Right lung (tissue), 5 donors: Measurements from ENCODE around the gene PTPRN2. TPM values are rescaled to one million over a fixed set of nuclear protein-coding genes. Genes with fewer than 3 reads are reported as not detected.
"Not testable (repeated sequence)": the region's sequence is repeated elsewhere in the genome, so short reads cannot be mapped to it uniquely, and the experiment has no call there.

Experiments
- DNase-seq, 2 donors: peaks; one replicate each; pipeline ENCODE4 v3.0.0-alpha.2; 2013
- polyA plus RNA-seq, 5 donors: library from polyadenylated mRNA; unstranded; fragments of 120-200 nt; gene quantifications; one replicate each; pipeline versions ENCODE4 v1.2.1 to v1.2.3, GENCODE V29; 2013; ENCODE audit warnings: inconsistent platforms in 1 of 5, low replicate concordance in 1 of 5; ENCODE audit not compliant: insufficient read length in 5 of 5, insufficient read depth in 1 of 5

Gene PTPRN2
- polyA plus RNA-seq, 5 donors, result 6.2 to 8.1 (median 7.0) TPM

GRCh38 chr7:157574914-157575586, 1012.6 kb downstream of the PTPRN2 start:
- DNase-seq, result no peak

GRCh38 chr7:157574120-157574825, 1013.4 kb downstream of the PTPRN2 start:
- DNase-seq, result no peak

GRCh38 chr7:157573244-157573643, 1014.4 kb downstream of the PTPRN2 start:
- DNase-seq, result no peak

- no peak for DNase-seq
Observed at GRCh38 chr7:157572622-157573021, 1015.0 kb downstream of the PTPRN2 start.

- DNase-seq, result no peak
Observed at GRCh38 chr7:157570531-157571200, 1017.0 kb downstream of the PTPRN2 start.

DNA sequence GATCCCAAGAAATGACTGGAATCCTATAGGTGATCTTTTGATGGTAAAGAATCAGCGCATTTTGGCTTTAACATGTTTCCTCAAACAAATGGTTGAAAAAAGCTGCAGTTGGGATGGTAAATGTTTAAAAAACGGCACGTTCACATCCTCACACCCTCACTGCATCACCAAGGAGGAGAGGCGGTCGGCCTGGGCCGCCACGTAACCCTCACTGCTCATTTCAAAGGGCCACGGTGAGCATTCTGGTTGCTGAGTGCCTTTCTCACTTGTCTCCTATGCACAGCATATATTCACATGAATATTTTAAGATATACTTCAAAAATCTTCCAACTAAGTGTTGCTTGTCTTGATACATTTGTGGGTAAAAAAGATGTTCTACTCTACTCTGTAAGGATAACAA, 1017.7 kb downstream of the PTPRN2 start:
- no peak for DNase-seq

DNA sequence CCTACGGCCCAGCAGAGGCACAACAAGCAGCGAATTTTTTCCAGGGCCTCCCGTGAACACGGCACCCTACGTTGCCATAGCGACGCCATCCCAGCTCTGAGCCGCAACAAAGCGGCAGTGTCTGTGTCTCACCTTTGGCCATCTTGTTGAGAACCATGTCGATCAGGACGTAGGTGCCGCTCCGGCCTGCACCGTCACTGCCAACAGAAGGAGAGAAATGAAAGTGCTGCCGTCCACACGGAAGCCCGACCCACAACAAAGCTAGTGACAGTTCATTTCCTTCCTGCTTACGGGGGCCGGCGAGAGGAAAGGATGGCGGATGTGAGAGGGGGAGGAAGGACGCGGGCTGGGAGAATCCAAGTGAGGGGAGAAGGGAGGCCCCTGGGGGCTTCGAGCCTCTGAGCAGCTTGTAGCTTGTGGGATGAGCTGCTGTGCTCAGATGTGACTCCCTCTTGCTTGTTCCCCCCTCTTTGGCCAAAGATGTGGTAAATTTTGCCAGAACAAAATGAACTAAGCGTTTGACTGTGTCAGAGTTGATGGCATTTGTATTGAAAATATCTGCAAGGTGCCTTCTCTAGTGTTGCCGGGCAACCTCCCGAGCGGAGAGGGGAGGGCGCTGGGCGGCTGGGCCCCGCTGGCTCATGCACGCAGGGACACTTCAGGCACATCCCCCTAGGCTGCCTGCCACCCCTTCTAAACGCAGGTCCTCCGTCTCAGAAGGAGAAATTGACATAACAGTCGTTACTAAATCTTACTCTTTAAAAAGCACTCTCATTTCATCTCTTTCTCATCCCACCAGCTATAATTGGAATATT, 1018.6 kb downstream of the PTPRN2 start:
- peak; percentile 51 to 64 for DNase-seq

DNA sequence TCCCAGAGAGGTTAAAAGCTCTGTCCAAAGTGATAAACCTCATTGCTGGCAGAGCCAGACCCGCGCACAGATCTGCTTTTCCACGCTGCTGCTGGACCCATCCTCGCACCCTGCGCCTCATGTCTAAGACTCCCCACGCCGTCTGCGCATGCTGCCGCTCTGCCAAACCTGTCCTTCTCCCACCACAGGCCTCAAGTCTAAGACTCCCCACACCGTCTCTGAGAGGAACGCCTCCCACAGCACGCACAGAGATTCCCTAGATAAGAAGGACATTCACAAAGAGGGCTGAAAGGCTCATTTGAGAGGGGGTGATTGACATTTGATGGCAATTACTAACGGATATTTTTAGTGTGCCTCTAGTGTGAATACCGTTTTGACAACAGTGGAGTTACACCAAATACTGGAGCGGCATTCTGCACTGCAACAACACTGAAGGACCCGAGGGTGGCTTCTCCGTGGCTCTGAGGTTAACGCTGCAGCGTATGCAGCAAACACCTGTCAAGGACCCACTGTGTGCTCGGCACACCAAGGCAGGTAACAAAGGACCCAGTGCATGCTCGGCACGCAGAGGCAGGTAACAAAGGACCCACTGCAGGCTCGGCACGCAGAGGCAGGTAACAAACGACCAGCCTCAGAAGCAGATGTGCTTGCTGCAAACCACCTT, 1019.4 kb downstream of the PTPRN2 start:
- peak in 1 of 2 donors; percentile 2 for DNase-seq

DNA sequence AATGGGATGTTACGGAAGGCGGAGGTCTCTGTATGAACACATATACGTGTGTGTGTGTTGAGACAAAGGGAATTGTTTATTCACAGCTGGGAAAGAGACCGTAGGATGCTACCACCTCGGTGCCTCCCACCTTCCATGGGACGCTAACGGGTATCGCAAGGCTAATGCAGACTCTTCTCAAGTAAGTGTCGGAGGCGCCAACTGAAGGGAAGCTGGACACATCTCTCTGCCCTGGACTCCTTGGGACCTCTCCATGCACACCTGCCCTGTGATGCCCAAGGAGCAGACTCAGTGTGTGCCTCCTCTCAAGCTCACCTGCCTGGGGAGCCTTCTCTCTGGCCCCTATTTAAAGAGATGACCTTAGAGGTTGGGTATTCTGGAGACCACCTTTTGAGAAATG, 1020.0 kb downstream of the PTPRN2 start:
- no peak for DNase-seq

DNA sequence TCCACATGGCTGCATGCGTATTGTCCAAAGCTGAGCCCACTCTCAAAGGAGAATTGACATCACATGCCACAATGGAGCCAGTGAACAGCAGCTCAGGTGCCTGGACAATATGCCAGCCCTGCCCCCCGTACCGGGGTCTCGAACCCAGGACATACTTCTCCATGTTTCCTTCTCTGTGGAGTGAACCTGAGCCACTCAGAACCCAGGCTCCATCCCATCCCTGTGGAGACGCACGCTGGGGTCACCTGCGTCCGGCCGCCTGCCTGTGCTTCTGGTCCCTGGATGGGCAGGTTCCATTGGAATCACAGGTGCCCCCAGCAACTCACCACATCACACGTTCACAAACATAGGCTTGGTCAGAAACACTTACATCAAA, 1021.0 kb downstream of the PTPRN2 start:
- DNase-seq, result no peak

DNA sequence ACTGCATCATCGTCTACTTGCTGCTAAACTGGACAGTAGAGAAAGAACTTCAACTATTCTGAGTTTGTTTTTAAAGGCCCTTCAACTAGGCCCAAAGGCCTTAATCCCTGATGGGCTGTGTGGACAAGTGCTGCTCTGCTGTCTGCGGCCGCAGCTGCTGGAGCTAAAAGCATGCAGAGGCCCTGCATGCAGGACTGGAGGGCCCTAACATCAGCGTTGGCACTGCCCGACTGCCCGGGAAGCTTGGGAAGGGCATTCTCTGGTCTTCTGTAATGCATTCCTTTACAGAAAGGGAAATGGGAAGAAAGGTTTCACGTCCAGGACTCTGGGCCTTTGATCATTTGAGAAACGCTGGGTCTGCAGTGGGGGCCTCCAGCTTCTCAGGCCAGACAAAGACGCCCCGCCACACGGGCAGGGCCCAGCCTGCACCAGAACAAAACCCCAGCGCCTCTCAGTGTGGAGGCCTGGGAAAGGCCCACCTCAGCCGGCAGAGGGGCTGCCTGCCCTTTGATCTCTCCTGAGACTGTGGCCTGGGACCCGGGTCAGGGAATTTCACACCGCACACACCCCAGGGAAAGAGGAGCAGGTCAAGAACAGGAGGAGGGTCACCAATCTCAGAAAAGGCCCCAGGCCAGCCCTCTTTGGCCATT, 1021.5 kb downstream of the PTPRN2 start:
- no peak for DNase-seq

GRCh38 chr7:157565201-157565626, 1022.4 kb downstream of the PTPRN2 start:
- DNase-seq, result no peak

DNA sequence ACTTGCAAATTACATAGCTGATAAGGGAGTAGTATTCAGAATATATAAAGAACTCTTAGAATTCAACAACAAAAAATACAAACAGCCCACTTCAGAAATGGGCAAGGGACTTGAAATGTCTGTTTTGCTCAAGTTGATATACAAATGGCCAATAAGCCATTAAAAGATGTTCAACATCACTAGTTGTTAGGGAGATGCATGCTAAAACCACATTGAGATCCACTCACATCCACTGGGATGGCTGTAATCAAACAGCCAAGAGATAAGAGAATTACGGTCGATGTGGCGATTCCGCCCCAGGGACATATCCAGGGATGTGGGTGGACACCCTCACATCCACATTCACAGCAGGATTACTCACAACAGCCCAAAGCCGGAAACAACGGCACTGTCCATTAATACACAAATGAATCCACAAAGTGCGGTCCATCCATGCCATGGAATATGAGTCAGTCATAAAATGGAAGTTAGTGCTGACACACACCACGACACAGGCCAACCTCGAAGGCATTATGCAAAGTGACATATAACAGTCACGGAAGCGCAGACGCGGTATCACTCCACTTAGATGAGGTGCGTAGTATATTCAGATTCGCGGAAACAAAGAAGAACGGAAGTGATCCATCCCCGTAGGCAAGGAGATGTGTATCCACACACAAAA, 1023.0 kb downstream of the PTPRN2 start:
- DNase-seq, result no peak

- not testable (repeated sequence) for DNase-seq
Observed at GRCh38 chr7:157563467-157564135, 1024.0 kb downstream of the PTPRN2 start.

DNA sequence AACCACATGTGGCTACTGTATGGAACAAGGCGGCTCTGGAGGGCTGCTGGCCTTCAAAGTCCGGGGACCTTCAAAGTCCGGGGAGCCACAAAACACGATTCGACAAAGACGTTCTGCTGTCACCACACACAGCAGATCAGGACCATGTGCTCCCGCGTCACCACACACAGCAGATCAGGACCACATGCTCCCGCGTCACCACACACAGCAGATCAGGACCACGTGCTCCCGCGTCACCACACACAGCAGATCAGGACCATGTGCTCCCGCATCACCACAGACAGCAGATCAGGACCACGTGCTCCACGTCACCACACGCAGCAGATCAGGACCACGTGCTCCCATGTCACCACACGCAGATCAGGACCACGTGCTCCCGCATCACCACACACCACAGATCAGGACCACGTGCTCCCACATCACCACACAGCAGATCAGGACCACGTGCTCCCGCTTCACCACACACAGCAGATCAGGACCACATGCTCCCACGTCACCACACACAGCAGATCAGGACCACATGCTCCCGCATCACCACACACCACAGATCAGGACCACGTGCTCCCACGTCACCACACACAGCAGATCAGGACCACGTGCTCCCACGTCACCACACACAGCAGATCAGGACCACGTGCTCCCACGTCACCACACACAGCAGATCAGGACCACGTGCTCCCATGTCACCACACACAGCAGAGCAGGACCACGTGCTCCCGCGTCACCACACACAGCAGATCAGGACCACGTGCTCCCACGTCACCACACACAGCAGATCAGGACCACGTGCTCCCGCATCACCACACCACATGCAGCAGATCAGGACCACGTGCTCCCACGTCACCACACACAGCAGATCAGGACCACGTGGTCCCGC, 1024.9 kb downstream of the PTPRN2 start:
- not testable (repeated sequence) for DNase-seq

DNA sequence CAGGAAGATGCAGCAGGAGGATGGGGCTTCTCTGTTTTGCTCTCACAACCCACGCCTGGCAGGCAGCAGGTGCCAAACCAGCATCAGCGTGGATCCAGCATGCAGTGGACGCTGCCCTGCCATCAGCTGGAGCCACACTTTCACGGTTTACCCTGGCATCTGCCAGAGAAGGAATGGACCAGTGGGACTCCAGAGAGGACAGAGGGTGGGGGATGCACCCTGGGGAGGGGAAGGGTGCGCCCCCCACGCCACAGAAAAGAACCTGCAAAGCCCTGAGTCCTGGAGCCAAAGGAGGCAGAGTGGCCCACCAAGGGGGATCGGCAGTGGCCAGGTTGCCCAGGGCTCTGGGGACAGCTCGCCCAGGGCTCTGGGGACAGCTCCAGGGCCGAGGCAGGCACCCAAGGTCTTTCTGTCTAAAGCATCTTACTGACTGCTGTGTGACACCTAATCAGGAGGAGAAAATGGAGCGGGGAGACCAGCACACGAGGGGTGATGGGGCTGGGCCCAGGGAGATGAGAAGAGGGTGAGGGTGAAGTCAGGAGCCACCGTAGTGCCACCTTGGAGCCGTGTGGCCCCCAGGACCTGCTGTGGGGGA, 1025.7 kb downstream of the PTPRN2 start:
- DNase-seq, result no peak

DNA sequence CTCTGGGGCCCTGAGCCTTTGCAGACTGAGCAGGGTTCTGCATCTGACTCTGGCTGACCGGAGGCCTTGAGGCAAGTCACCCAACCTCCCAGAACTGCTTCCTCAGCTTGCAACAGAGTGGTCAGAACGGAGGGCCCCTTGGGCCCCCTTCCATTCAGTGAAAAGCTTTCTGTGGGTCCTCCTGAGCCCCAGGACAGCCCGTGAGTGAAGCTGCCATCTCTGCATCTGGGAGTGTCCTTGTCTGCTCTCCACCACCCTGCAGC, 1026.2 kb downstream of the PTPRN2 start:
- no peak for DNase-seq

DNA sequence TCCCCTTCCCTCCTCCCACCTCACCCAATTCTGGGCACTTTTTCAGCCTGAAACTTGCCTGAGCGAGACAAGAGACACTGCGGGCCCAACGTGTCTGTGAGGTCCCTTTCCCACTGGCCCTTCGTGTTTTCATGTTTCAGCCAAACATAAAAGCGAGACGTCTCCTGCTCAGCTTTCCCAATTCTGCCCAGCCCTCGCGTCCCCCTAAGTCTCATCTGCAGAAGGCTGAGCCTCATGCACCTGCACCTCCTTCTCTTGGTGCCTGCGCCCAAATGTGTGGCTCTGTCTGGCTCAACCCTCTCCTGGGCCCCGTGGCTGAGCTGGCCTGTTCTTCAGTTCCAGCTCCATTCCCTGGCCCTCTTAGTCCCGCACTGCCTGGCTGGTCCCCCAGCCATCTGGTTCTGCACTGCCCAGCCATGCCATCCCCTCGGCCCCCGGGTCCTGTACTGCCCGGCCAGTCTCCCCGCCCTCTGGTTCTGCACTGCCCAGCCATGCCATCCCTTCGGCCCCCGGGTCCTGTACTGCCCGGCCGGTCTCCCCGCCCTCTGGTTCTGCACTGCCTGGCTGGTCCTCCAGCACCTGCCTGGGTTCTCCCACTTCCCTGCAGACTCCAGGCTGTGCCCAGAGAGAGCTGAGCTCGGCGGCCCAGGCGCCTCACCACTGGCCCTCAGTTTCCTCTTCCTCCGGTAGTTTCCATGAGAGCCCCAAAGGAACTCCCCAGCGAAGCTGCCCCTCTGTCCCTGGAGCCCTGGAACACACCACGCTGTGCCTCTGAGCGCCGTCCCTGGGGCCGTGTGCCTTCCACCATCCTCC, 1026.7 kb downstream of the PTPRN2 start:
- DNase-seq, result no peak
